Right lobe of liver (tissue), 6 donors: Measurements from ENCODE around the gene COL3A1. TPM values are rescaled to one million over a fixed set of nuclear protein-coding genes. Genes with fewer than 3 reads are reported as not detected.

ENCODE experiments used
- ATAC-seq, 4 donors: fragments of 200-7000 bp; cut with Tn5 transposase; one replicate each; pipeline ENCODE4 v1.9.1; 2020; ENCODE audit warnings: mild to moderate bottlenecking in 4 of 4, moderate library complexity in 4 of 4
- DNase-seq, 3 donors: peaks; one replicate each; pipeline ENCODE4 v3.0.0-alpha.2; 2020
- H3K27ac ChIP-seq, 3 donors: fragments of 200-600 bp; one replicate each; pipeline ENCODE4 v1.8.0; 2022
- H3K27me3 ChIP-seq, 2 donors: fragments of 200-600 bp; one replicate each; pipeline ENCODE4 v1.8.0; 2022
- H3K36me3 ChIP-seq, 4 donors: fragments of 200-600 bp; sonication (generic) in 1 of 4; one replicate each; pipeline versions ENCODE4 v1.5.1 to v1.8.0; 2017 to 2022; ENCODE audit warnings: control low read depth in 1 of 4
- H3K4me1 ChIP-seq, 4 donors: fragments of 200-600 bp; sonication (generic) in 1 of 4; one replicate each; pipeline versions ENCODE4 v1.5.1 to v1.8.0; 2017 to 2022; ENCODE audit warnings: control low read depth in 1 of 4
- H3K4me3 ChIP-seq, 3 donors: fragments of 200-600 bp; one replicate each; pipeline ENCODE4 v1.8.0; 2022
- H3K9me3 ChIP-seq, 4 donors: fragments of 200-600 bp; sonication (generic) in 1 of 4; one replicate each; pipeline versions ENCODE4 v1.5.1 to v1.8.0; 2017 to 2022; ENCODE audit warnings: control low read depth in 1 of 4
- POLR2A ChIP-seq: fragments of 450-650 bp; IDR thresholded peaks from one replicate; pipeline ENCODE4 v1.6.1; 2017; ENCODE audit warnings: antibody characterized with exemption, mild to moderate bottlenecking
- WGBS: methylation state at CpG from one replicate; pipeline ENCODE4 v1.1.6; 2018; ENCODE audit warnings: low coverage, low lambda C conversion rate; ENCODE audit not compliant: insufficient coverage; ENCODE audit errors: missing lambda C conversion rate; 5-methylcytosine and 5-hydroxymethylcytosine counted together
- intact Hi-C, 2 donors: fragments of 100-400 bp; cut with DNase I; formaldehyde crosslinking; loops; one replicate each; pipeline versions ENCODE4 v1.11.2 to v1.14.1; 2022
- total RNA-seq, 6 experiments: library from RNA; depleted of rRNA in 2 of 6; stranded (reverse); fragments of >200 nt in 2 of 6; fragmentation: NEBNext Ultra II Directional in 3 of 6; extraction: Animal tissue kit (Norgen Biotek cat#: 25700) in 3 of 6; gene quantifications; one replicate each; pipeline versions ENCODE4 v1.1.0 to v1.2.4, GENCODE V29; 2016 to 2023
- TF ChIP-seq, protein P1 (sequence below), 4 donors: fragments of 200-600 bp in 3 of 4; fragments of 450-650 bp in 1 of 4; IDR thresholded peaks; one replicate each; pipeline versions ENCODE4 v1.5.1 to v1.8.0; 2016 to 2022; ENCODE audit warnings: antibody characterized with exemption in 4 of 4, mild to moderate bottlenecking in 2 of 4
- donor health status: DM: no; HTN: yes; CAD: no.
- donor health status: DM: no; HTN: no; CAD: no.
- donor health status: DM: no; HTN: no; CAD: no.
- donor health status: DM: no; HTN: yes; CAD: no.
- donor health status: DM: no; HTN: yes; CAD: no.

Gene COL3A1
- total RNA-seq, 6 experiments from 2014 or later: 13.8 to 97.0 (median 60.9) TPM

DNA sequence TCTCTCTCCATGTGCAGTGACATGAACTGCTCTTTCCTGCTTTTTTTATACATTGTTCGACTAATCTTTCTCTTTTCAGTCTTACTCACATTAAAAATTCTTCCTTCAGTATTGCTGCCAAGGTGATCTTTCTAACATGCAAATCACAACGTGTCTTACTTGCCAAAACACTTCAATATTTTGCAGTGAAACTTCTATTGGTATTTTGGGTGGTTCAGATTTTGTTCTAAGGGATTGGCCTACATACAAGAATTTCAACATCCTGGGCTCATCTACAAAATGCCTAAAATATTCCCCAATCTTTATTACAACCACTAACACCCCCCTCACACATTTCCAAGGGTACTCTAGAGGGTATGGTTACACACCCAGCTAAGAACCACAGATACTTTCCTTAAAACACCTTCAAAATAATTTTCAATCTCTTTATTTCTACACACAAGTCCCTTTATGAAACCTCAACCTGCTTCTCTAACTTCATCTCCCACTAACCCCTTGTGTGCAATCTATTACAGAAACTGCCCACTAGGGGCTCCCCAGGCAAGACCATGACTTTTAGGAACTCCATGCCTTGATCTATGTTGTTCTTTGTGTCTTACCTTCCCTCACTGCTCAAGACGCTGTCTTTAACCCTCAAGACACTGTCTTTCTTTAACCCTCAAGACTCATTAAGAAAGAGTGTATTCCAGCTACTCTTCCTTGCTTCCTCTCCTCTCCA lies 50.9 kb downstream of the COL3A1 start:
- intact Hi-C loops: no loop called here
- Histone ChIP-seq H3K27ac (no peak overlapping the region), H3K36me3 (no peaks in the 10 kb centered on the region), H3K9me3 (no peaks in the 10 kb centered on the region), H3K27me3 (no peaks in the 10 kb centered on the region), H3K4me3 (no peak overlapping the region), H3K4me1 (no peaks in the 10 kb centered on the region)
- ATAC-seq (no peak), DNase-seq (no peak)
- no peak for TF ChIP-seq POLR2A
- TF ChIP-seq, protein P1, sequence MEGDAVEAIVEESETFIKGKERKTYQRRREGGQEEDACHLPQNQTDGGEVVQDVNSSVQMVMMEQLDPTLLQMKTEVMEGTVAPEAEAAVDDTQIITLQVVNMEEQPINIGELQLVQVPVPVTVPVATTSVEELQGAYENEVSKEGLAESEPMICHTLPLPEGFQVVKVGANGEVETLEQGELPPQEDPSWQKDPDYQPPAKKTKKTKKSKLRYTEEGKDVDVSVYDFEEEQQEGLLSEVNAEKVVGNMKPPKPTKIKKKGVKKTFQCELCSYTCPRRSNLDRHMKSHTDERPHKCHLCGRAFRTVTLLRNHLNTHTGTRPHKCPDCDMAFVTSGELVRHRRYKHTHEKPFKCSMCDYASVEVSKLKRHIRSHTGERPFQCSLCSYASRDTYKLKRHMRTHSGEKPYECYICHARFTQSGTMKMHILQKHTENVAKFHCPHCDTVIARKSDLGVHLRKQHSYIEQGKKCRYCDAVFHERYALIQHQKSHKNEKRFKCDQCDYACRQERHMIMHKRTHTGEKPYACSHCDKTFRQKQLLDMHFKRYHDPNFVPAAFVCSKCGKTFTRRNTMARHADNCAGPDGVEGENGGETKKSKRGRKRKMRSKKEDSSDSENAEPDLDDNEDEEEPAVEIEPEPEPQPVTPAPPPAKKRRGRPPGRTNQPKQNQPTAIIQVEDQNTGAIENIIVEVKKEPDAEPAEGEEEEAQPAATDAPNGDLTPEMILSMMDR (IDR thresholded peaks at IDR 0.05): peak in 1 of 4 donors; percentile 5
- WGBS: 36% methylated on average over 3 of the region's 3 CpGs

DNA sequence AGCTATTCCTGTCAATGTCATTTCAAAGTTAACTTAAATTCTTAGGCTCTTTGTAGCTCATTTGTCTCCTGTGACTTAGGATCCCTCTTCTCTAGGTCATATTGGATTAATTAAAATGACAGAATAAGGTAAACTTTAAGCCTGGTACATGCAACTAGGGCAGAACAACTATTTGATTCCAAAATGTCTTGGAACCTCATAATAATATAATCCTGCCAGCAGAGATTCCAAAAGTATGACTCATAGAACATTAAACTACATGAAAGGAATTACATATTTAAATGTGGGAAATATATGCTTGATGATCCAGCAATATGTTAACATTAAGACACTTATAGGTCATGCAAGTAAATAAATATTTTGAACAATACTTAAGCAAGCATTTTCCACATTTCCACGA lies 63.3 kb downstream of the COL3A1 start:
- intact Hi-C loops: no loop called here

DNA sequence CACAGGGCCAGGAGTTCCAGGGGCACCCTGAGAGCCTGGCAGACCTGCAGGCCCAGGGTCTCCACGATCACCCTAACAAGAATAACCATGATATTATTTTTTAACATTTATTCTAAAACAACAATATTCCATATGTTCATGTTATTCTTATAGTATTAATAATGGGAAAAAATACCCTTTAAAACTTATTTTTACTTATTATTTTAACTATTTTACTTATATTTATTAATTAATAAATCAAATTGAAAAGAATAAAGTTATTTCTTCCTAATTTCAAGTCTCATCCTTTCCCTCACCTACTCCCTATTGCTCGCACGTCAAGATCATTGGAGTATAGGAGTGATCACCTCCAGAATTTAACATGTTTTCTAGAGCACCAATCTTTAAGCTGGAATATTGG lies 71.7 kb downstream of the COL3A1 start:
- WGBS: 92% methylated on average over 3 of the region's 3 CpGs
- no peak for DNase-seq
- intact Hi-C loops: no loop called here

More for the DNA sequence above, 63.3 kb downstream of the COL3A1 start:
- 85% methylated on average over 1 of the region's 1 CpG for WGBS
- Histone ChIP-seq H3K4me1 (no peaks in the 10 kb centered on the region), H3K36me3 (peaks cover 0 to 4% (median 0%) of the 10 kb centered on the region in 4 donors), H3K4me3 (no peak overlapping the region), H3K9me3 (no peaks in the 10 kb centered on the region), H3K27me3 (no peaks in the 10 kb centered on the region), H3K27ac (no peak overlapping the region)
- TF ChIP-seq POLR2A: no peak
- TF ChIP-seq, protein P1 (IDR thresholded peaks at IDR 0.05): no peak
- no peak for DNase-seq
- ATAC-seq: no peak

DNA sequence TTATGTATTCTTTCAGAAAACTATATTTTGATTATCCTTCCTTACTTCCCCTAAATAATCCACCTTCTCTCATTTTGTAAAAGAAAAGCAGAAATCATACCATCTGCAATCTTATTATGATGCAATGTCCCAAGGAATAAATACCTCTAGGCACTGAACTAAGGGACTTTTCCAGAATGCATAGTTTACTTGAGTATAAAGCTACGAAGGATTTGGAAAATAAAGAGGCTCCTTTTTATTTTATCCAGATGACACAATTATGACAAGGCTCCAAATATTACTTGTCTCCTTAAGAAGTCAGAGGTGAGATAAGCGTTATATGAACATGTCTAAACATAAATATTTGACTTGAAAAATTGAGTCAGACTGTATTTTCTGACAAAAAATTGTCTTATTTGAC lies 72.1 kb downstream of the COL3A1 start:
- Histone ChIP-seq H3K4me1 (no peaks in the 10 kb centered on the region), H3K4me3 (no peak overlapping the region), H3K27me3 (no peaks in the 10 kb centered on the region), H3K36me3 (peaks cover 0 to 7% (median 0%) of the 10 kb centered on the region in 4 donors), H3K9me3 (no peaks in the 10 kb centered on the region), H3K27ac (no peak overlapping the region)
- 74% methylated on average over 2 of the region's 2 CpGs for WGBS
- DNase-seq: no peak
- intact Hi-C loops: no loop called here
- TF ChIP-seq POLR2A: no peak
- TF ChIP-seq, protein P1 (IDR thresholded peaks at IDR 0.05): no peak
- ATAC-seq: no peak

More for the DNA sequence above, 71.7 kb downstream of the COL3A1 start:
- no peak overlapping the region for H3K27ac ChIP-seq
- H3K36me3 ChIP-seq: peaks cover 0 to 7% (median 0%) of the 10 kb centered on the region in 4 donors
- H3K9me3 ChIP-seq: no peaks in the 10 kb centered on the region
- no peak for TF ChIP-seq POLR2A
- H3K27me3 ChIP-seq: no peaks in the 10 kb centered on the region
- no peaks in the 10 kb centered on the region for H3K4me1 ChIP-seq
- ATAC-seq: no peak
- H3K4me3 ChIP-seq: no peak overlapping the region

DNA sequence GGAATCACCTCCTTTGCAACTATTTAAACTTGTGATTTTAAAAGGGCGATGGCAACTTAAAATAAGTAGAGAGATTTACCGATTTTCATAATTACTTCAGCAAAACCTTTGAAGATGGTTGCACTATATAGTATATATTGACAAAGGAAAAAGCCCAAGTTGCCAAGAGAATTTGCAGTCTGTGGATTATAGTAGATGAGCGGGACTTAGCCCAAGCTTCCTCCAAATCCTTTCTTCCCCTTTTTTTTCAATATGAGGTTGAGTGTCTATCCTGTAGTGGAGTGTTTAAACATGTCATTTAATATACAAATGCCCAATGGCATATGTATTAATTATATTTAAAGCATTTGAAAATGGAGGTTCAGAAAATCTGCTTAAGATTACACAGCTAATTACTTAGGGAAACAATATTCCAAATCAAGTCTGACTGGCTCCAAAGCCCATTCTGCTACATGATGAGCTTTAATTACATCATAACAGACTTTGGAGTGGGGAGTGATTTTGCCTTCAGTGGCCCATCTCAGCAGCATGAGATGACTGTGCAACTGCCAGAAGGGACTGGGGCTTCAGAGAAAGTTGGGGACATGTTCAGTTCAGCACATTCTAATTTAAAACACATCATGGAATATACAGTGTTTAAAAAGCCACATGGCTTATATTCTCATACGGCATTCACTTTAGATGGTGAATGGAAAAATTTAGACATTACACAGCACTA lies 73.2 kb downstream of the COL3A1 start:
- intact Hi-C loops: no loop called here
- no peaks in the 10 kb centered on the region for H3K27me3 ChIP-seq
- ATAC-seq (no peak), DNase-seq (no peak)
- no peaks in the 10 kb centered on the region for H3K4me1 ChIP-seq
- peaks cover 0 to 7% (median 0%) of the 10 kb centered on the region in 4 donors for H3K36me3 ChIP-seq
- TF ChIP-seq, protein P1 (IDR thresholded peaks at IDR 0.05): no peak
- TF ChIP-seq POLR2A: no peak
- H3K4me3 ChIP-seq: no peak overlapping the region
- no peak overlapping the region for H3K27ac ChIP-seq
- WGBS: 82% methylated on average over 4 of the region's 4 CpGs
- H3K9me3 ChIP-seq: no peaks in the 10 kb centered on the region
